ENCODE data around the gene NHLRC2.

NHLRC2 gene

DNA sequence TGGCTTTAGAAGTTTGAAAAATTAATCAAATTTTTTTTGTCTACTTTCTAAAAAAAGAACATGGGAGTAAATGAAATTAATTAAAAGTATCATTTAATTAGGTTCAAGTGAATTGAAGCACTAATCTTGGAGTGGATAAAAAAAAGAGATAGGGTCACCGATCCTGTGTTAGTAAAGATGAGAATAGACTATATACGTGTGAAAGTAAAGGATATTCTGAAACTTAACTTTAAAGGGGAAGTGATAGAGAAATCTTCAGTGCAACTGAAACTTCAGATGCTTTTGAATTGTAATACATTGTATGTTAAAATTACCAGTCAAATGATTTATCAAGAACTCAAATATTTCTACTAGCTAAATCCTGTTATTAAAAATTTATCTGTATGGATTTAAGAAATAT, 4.8 kb downstream of the NHLRC2 start:
- no peak for DNase-seq (ENCODE audit: low spot score)

DNA sequence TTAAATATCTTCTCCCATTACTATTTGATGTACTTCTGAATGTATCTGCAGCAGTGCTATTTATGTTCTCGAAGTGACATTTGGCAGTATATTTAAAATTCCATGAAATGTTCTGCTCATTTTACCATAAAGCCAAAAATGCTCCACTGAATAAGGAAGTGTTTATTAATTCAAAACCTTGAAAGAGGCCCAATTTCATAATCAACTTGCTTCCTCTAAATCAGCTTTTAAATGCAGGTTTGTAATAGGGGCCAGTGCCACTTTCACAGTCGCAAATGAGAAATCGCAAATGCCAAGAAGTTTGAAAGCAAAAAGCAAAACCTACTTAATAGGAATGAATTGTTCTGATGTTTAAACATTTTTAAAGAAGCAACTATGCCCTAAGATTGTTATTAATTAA, 11.4 kb downstream of the NHLRC2 start:
- no peak for DNase-seq (ENCODE audit: low spot score)

DNA sequence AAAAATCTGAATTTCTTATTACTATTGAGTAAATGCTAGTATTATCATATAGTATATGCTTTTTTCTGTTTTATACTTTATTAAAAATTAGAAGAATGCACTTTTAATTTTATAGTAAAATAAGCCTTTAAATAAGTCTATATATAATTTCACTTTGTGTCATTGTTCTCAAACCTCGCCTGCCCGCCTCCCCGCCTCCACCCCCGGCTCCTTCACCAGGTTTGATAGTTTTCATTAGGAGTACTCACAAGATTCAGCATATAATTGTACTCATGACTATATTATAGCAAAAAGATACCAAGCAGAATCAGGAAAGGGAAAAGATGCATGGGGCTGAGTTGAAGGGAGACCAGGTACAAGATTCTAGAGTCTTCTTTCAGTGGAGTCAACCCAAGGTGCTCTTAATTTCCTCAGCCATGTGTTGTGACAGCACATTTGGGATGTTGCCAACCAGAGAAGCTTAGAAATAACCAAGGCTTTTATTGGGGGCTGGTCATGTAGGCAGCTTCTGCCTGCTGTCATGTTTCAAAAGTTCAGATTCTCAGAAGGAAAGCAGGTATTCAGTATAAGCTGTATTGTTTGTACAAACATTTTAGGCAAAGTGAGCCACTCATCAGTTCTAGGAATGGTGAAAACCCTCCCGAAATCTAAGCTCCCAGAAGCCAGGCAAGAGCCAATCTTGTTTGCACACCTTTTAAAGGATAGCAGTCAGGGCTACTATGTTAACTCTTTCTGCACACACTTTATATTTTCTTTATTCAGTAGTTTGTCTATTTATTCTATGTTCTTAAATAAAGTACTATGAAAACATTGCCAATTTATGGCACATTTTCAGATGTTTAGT, 12.3 kb downstream of the NHLRC2 start:
- no peak for DNase-seq (ENCODE audit: low spot score)

DNA sequence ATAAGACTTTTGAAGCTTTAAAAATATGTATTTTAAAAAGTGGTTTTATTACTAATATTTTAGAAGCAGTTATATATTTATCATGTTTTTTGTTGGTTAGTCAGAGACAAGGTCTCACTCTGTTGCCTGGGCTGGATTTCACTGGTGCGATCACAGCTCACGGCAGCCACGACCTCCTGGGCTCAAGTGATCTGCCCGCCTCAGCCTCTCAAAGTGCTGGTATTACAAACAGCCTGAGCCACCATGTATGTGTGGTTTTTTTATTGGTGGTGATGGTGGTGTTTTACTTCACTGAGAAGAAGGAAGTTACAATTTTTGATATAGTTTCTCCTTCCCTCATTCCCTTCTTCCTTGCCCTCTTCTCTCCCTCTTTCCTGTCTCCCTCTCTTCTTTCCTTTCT, 13.4 kb downstream of the NHLRC2 start:
- DNase-seq (ENCODE audit: low spot score) = no peak

DNA sequence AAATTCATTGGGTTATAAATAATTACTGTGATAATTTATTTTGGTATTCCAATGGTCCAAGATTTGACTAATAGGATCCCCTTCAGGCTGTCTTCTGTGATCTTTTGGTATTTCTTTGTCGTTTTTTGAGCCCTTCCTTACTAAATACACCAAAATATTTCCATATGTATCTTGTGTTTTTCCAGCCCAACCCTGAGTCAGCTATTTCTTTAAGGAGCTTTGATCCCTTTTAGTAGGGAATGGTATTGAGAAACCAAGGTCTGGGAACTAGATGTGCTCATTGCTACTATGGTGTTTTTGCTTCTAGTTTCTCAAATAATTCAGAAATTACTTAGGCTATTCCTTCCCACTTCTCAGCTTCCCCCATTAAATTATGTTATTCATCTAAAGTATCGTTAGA, 15.3 kb downstream of the NHLRC2 start:
- DNase-seq (ENCODE audit: low spot score) = no peak

DNA sequence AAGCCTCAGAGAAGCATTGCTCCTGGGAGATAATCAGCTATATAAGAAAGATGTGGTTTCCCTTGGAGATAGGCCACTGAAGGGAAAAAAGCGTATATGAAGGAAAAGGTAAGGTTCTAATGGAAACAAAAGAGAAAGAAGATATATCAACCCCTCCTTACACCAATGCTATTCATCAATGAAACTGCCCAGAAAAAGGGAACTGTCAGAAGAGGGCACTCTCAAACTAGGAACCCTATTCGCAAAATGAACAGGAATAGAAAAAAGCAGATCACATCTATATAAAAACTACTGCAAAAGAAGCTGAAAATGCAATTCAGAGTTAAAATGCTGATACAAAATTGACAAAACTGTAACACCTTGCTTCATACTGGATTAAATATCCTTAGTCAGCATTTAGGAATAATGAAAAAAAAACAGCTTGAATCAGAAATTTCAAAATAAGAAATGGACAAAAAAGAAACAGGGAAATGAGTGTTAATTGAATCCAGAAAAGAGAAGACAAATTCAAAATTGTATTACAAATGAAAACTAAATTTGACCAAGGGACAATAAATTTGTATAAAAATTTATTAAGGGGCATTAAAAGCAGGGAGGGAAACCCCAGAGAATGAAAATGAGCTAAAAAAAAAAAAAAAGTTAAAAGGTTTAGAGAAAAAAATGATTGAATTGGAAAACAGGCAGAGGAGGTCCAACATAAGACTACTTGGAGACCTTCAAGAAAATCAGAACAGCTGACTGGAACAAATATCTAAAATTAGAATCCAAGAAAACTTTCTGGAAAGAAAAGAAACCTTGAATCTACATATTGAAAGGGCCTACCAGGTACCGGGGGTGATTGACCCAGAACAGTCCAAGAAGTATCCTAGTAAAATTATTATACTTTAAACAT, 17.9 kb downstream of the NHLRC2 start:
- DNase-seq (ENCODE audit: low spot score) = no peak

DNA sequence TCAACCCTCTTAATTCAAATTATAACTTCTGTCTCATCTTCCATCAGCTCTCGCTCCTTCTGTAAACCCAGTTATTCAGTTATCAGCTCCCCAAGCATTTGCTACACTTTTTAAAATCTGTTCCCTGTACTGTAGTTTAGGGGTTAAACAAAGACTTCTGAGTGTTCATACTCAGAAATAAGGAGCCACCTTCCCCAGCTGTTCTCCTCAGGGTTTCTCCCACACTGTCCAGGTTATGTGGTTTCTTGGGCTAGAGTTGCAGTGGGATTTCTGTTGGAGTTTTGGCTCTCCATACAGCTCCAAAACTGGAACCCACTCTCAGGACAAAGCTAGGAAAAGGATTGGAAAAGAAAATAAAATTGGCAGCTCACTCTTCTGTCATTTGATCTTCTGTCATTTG, 20.8 kb downstream of the NHLRC2 start:
- DNase-seq (ENCODE audit: low spot score) = no peak

DNA sequence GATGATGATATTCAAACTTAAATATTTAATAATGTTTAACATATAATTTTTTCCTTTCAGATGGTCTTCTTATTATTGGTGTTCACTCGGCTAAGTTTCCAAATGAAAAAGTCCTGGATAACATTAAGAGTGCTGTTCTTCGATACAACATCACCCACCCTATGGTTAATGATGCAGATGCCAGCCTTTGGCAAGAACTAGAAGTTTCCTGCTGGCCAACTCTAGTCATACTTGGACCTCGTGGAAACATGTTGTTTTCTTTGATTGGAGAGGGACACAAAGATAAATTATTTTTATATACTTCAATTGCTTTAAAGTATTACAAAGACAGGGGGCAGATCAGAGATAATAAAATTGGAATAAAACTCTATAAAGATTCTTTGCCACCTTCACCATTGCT, 22.0 kb downstream of the NHLRC2 start:
- DNase-seq (ENCODE audit: low spot score) = no peak

DNA sequence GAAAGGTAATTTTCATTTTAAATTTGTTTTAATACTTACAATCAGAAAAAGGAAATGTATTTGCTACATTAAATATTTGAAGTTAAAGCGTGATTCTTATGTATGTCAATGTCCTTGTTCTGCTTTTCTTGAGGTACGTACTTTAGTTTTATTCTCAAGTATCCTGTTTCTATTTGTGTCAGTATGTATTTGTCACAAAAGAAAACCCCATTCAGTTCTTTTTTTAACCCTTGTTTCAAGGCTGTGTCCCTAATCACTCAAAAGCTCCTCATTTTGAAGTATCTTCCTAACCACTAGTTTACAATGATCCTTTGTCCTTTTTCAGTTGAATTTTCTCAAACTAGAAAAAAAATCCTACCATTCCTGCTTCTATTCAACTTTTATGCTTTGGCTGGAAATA, 25.2 kb downstream of the NHLRC2 start:
- DNase-seq (ENCODE audit: low spot score) = no peak

DNA sequence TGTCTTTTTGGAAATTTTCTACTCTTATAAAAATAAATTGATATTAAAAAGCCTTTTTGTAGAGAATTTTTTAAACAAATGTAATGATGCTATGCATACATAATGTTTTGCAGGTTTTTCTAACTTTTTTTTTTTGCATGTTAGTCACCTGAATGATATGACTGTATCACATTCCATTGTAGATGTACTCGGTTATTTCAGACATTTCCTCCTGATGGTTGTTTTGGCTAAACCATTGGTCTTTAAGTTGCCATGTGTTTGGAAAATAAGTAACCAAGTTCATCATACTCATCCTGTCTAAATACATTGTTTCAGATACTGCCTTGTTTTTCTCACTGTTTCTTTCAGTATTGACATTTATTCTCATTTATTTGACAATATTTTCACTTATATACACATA, 25.8 kb downstream of the NHLRC2 start:
- DNase-seq (ENCODE audit: low spot score) = peak; percentile 85

DNA sequence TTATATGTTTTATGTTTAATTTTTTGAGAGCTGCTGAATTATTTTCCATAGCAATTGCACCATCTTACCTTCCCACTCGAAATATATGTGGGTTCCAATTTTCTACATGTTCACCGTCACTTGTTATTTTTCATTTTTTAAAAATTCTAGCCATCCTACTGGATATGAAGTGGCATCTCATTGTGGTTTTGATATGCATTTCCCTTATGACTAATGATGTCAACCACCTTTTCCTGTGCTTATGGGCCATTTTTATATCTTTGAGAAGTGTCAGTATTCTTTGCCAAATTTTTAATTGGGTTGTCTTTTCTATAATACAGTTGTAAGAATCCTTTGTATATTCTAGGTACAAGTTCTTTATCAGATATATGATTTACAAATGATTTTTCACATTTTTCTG, 27.8 kb downstream of the NHLRC2 start:
- DNase-seq (ENCODE audit: low spot score) = no peak

DNA sequence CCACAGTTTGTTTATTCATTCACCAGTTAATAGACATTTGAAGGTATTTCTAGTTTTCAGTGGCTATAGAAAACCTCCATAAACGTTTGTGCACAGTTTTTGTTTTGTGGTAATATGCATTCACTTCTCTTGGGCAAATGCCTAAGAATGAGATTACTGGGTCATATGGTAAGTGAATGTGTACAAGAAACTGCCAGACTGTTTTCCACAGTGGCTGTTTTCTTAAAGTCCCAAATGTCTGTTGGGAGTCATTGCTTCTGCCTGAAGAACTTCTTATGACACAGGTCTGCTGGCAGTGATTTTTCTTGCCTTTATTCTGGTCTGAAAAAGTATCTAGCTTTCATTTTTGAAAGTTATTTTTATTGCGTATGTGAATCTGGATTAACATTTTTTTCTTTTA, 35.5 kb downstream of the NHLRC2 start:
- no peak for DNase-seq (ENCODE audit: low spot score)

DNA sequence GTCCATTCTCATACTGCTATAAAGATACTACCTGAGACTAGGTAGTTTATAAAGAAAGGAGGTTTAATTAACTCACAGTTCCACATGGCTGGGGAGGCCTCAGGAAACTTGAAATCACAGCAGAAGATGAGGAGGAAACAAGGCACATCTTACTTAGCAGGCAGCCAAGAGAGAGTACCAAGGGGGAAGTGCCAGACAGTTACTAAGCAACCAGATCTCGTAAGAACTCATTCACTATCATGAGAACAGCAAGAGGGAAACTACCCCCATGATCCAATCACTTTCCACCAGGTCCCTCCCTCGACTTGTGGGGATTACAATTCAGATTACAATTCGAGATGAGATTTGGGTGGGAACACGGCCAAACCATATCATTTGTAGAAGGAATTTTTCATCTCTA, 36.3 kb downstream of the NHLRC2 start:
- DNase-seq (ENCODE audit: low spot score) = no peak

DNA sequence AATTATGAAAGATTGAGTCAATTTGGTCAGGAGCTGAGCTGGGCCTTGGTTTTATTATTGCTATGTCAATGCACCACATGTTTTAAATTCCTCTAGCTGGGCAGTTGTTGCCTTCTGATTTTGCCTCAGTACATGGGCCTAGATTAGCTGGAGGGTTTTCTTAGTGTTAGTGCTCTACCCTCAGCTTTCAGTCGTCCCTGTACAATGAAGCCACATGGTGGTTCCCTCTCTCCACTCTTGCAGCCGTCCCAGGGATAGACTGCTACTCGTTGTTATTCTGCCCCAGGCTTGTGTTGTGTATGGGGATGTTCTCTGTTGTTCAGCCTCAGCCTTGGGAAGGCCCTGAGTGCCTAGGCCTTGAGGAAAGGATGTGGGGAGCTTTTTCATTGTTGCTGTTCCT, 37.0 kb downstream of the NHLRC2 start:
- no peak for DNase-seq (ENCODE audit: low spot score)

DNA sequence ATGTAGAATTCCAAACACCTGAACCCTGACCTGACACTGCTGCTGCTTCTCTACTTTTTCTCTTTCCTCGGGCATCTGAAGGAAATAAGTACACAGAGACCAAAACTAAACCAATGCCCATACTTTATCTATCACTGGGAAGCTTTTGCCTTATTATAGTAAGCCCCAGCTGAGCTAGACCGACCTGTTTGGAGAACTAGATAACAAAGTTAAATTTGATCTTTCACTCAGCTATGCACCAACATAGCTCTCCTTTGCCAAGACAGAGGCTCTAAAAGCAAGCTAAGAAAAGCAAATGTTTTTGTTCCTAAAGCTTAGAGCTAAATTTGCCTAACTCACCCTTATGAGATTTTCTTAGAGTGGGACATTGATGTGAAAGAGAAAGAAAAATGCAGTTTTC, 39.1 kb downstream of the NHLRC2 start:
- DNase-seq (ENCODE audit: low spot score) = no peak

DNA sequence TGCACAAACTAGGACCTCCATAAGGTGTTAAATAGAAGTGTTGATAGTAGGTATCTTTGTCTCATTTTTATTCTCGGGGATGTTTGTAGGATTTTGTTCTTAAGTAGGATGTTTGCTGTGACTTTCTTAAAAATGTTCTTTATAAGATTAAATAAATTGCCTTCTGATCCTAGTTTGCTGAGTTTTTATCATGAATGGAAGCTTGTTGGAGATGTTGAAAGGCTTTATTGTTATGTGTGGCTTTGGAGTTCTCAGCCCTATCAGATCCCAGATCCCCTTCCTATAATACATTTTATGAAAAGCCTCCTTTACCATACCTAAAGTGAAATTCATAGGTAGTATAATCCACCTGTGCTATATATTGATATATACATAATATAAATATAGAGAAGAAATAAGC, 40.1 kb downstream of the NHLRC2 start:
- no peak for DNase-seq (ENCODE audit: low spot score)

DNA sequence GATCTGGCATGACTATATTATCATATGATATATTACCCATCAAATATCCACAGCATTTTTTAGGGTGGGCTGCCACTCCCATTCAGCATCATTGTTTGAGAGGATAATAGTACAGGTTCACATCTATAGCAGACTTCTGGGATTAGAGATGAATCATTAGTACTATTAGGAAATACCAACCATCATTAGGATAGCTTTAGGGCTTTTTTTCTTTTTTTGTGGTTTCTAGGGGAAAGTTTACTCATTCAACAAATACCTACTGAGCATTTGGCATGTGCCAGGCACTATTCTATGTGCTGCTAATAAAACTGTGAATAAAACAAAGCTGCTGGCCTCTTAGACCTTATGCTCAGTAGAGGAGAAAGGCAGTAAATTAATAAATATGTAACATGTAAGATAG, 40.6 kb downstream of the NHLRC2 start:
- peak; percentile 54 for DNase-seq (ENCODE audit: low spot score)

DNA sequence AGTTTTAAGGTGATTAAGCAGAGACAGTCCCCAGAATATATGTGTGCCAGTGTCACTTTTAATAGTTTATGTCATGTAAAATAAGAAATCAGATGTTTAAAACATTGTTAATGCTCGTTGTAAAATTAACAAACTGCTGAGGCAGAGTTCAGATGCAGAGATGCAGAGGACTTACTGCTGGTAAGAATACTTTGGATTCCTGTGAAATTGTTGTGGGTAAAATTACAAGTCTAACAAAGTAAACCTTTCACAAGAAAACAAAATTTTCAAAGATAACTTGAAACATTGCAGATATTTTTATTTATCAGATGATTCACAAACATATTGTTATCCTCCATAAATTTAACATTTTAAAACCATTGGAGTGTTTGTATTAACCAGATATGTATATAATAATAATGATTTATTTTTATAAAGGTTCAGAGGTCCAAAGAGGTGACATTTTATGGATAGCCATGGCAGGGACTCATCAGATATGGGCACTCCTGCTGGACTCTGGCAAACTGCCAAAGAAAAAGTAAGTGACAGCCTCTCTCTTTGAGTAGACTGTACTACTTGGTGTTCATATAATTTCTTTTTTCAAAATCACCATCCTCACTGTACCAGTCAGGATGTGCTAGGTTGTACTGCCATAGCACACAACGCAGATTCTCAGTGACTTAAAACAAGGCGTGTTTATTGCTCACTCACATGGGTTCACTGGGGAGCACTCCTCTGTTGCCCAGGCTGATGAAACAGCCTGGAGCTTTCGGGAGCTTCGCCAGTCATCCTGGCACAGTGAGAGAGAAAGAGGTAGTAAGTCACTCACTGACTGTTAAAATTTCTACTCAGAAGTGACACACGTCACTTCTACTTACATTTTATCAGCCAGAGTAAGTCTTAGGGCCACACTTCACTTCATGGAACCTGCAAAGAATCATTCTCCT, 43.5 kb downstream of the NHLRC2 start:
- DNase-seq (ENCODE audit: low spot score) = no peak

DNA sequence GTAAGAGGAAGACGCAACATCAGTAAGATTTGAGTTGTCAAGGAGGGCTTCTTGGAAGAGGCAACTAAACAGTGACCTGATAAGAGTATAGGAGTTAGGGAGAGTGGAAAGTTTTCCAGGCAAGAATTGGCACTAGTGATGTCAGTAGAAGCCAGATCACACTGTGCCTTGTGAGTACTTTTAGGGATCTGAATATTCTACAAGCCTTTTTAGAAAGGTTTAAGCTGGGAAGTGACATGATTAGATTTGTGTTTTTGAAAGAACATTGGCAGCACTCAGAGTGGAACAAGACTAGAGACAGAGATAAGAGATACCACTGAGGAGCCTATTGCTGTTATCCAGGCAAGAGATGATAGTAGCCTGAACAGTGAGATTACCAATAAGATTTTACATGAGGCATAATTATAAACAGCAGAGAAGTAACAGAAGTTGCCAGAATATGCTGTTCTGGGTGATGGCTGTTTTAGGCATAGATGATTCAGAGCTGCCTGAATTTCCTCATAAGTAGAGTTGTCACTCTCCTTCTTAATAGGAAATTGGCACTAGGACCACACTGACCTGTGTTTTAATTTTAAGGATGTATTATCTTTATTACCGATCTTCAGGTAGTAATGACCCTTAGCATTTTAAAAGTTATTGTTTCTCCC, 45.6 kb downstream of the NHLRC2 start:
- no peak for DNase-seq (ENCODE audit: low spot score)

DNA sequence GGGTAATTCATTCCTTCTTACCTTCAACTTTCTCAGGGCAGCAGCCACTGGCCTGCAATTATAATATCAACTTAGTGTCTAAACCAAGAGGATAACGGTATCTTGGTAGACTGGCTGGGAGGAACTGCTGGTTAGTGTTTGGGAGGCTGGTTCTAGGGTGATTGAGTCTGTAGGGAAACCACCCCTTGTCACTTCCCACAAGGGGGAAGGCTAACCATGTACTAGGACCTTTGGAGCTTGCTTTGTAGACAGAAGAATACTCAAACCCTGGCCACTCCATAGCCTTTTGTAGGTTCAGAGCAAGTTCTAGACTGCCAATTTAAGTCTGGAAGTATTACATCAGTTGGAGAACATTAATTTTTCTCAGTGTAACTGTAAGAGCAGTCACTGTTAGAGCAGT, 51.3 kb downstream of the NHLRC2 start:
- no peak for DNase-seq (ENCODE audit: low spot score)

DNA sequence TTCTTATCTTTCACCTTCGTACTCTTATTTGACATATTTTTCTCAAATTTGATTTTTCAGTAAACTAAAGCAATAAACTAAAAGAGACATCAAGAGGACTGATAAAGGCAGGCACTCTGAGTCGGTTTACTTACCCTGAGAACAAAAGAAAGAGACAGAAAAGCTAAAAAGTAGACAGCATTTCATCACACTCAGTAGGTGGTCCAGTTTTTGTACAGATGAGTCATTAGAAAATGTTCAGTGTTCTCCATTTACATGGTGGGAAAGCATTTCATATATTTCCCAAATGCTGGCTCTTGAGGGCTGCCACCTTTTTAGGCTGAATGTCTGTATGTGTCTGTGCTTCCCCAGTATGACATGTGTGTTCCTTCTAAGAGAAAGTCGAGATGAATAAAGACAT, 52.7 kb downstream of the NHLRC2 start:
- no peak for DNase-seq (ENCODE audit: low spot score)

DNA sequence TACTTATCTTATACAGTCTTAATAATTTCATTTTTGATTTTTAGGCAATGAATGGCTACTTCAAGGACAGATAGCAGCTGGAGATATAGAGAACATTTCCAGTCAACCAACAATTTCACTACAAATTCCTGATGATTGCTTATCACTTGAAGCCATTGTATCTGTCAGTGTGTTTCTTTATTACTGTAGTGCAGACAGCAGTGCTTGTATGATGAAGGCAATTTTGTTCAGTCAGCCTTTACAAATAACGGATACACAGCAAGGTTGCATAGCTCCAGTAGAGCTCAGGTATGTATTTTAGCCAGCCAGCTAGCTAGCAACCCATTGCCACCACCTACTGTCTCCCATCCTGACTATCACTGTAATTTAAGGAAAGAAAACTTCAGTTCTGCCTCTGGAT, 53.8 kb downstream of the NHLRC2 start:
- no peak for DNase-seq (ENCODE audit: low spot score)
